NCI-H510A treated with DMSO at 0.1 percent for 48 hours (cell line): Measurements from ENCODE around the gene RBMS3.

ENCODE experiments used
- DNase-seq: peaks from one replicate; lab custom pipeline; 2025; lab: John Stamatoyannopoulos, UW

The RBMS3 gene

DNA sequence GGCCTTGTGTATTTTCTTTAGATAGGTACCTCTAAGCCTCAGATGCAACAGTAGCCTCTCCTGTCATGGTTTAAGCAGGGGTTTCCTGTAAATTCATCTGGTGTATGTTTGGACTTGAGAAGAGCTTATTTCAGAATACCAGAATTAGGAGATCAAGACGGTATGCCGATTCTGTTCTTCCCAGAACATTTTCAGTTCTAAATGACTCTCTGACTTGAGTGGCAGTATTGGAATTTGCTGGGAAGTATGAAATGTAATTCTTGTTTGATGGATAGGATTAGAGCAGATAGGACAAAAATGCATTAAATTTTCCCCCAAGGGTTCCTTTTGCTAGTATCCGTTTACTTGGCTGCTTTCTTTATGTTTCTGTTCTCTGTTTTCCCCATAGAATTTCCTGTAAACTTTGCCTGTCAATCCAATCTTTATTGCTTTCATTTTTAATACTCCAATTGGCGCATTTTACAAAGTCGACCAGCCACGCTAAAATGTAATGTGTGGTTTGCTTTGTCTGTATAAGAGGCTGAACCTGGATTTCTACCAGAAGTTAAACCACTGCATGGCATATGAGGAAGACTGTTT lies 612.2 kb downstream of the RBMS3 start:
- no peak for DNase-seq

DNA sequence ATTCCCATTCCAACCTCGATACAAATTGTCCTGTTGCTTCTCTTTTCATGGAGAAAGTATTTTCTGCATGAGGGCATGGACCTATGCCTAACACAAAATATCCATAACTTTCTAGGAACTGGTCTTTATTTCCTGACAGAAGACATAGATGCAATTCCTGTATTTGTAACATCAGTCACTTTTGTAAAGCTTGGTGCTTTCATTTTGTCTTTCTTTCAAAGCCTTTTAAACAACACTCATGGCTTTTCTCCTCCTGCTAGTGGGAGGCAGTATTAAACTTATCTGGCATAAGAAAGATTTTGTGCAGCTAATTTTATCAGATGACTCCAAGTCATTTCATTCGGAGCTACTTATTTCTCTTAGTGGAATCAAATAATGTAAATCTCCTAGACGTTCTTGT lies 616.0 kb downstream of the RBMS3 start:
- DNase-seq, result no peak

- no peak for DNase-seq
Observed at GRCh38 chr3:29898171-29898965, 617.5 kb downstream of the RBMS3 start.

DNA sequence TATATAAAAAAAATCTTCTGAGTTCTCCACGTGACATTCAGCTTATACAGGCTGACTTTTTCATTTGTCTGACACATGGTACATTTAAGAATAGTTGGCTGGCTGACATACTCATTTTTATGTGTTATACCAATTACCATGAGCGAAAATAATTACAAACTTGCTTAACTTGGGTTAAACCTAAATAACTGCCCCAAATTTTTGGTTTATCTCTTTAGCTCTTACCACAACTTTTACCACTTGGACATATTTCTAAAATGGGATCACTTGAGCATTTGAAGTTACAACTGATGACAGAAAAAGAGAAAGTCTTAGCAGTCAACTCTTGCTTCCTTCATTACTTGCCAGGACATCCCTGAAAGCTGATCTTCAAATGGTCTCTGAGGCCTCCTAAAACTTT lies 618.1 kb downstream of the RBMS3 start:
- DNase-seq, result no peak

GRCh38 chr3:29901097-29901496 lies 620.2 kb downstream of the RBMS3 start:
- DNase-seq, result no peak

DNA sequence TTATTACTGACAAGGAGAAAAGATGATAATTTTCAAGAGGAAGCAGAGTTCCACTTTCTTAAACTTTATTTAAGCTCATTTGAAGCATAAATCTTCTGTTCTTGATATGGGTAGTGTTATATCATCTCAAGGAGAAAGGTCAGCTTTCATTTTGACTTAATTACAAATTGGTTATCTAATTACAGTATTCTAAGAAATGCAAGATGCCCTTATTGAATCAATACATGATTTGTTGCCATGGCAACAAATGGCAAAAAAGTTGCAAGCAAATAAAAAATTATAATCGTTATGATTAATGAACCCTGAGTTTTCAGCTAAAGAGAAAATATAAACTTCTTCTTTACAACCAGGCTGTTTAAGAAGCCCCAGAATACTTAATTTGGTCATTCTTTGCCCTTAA lies 622.7 kb downstream of the RBMS3 start:
- DNase-seq, result no peak

GRCh38 chr3:29906906-29907305 lies 626.0 kb downstream of the RBMS3 start:
- DNase-seq, result no peak

- DNase-seq, result no peak
Observed at GRCh38 chr3:29912600-29913288, 631.9 kb downstream of the RBMS3 start.

DNA sequence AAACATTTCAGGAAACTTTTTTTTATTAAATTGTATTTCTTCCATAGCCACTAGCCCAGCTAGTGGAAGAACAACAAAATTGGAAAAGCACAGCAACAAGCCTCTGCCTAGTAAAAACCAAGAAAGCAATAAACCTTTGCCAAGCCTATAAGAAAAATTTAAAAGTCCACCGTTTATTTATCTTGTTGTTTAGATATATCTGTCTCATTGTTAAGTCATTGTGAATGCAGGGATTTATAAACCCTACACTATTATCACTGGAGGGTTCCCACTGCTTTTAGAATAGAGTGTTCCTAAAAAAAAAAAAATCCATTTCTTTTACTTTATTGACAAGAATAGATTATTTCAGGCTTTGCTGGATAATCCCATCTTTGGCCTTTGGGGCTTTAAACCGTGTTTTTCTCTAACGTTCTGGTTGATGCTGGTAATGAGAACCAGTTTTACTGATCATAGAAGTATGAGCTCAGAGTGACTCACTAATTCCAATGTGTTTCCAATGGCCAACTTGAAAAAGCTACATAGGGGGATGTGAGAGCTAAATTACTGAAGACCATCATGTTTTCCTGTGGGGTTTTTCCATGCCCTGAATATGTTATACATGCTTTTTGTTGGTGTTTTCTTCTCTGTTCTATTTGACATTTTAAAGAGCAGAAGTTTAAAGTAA lies 634.1 kb downstream of the RBMS3 start:
- DNase-seq, result no peak

DNA sequence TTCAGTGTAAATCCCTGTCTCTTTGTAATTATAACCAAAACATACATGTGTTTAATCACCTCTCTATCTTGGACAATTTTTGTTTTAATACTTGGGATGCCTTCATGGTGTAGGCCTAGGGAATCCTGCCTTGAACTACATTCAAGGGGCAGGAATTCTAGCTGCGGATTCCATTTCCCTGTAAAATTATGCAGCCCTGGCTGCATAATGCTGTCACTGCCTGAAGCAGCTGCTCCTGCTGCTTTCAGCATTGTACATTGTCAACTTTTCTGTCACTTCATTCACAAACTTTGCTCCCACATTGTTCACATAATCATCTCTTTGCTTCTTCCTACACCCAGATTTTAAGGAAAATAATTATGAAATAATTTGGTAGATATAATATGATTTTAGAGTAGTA lies 638.7 kb downstream of the RBMS3 start:
- no peak for DNase-seq

DNA sequence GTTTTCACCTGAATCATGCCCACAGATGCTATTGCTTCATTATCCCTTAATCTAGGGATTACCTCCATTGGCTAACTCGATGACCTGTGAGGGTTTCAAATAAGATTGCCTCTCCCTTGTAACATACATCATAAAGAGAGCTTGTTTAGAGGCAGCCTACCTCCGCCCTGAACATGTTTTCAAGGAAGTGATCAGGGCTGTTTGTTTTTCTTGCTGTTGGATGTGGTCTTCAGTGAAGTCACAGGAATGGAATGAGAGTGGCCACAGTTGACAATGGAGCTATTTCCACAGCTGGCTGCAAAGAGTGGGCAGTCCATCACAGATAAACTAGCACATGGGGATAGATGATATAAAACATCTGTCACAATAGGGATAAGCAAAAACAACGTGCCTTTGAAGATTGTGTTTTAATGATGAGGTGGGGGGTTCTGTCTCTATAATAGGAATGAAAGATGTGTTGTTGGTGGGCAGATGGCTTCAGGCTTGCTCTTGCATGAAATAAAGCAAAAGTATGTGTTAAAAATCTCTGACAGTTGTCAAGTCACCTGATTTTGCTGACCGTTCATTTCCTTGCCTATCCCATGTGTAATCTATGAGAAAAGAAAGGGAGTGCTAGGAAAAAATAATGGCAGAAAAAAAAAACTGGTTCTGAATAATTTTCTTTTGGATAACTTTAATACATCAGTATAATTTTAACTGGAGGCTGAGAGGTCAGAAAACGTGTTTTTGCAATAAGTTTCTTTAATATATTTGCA lies 642.3 kb downstream of the RBMS3 start:
- DNase-seq, result no peak

- DNase-seq, result no peak
Observed at GRCh38 chr3:29924783-29925561, 644.1 kb downstream of the RBMS3 start.

DNA sequence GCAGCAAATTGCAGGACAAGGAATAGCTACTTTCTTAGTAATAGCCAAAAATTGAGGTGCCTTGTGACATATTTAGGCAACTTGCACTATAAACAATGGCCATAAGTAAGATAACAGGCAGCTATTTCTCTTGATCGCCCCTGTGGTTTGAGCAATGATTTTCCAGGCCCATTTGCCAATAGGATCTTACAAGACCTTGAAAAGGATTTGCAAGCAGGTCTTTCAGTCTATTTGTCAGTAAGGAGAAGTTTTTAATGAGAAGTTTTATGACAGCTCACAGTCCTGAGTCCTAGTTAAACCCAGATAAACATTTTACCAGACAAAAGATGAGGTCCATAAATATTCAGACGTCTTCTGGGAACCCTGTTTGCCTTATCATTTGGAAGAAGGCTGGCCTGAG lies 645.5 kb downstream of the RBMS3 start:
- no peak for DNase-seq

GRCh38 chr3:29932696-29933325 lies 651.9 kb downstream of the RBMS3 start:
- no peak for DNase-seq

- no peak for DNase-seq
Observed at GRCh38 chr3:29933802-29934490, 653.1 kb downstream of the RBMS3 start.

DNA sequence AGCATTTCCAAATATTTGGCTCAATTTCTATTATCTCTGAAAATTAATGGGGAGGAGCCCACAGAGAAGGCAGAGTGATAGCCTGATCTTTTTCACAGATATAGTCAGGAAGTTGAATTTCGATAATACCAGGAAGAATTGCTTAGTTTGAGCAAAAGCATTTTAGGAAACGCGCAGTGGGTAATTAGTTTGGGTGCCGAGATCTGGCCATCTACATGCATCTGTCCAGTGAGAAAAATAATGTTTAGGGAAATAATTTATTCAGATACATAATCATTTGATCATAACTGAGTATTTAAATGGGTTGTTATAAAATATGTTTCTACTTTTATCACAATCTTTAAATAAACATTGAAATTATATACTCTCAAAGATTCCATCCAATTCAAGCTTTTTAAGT lies 653.9 kb downstream of the RBMS3 start:
- DNase-seq, result no peak

DNA sequence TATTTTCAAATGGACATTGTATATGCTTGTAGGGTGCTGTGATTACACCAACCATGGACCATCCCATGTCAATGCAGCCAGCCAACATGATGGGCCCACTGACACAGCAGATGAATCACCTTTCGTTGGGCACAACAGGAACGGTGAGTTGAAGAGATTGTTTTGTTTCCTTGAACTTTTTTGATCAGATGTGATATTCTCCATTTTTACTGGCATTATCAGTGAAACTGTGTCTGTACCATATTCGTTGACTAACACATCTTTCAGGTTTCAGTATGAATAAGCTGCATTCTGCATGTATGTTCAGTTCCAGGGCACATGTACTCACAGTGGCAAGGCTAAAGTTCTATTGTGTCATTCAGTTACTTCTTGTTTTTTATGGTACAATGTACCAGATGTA lies 655.2 kb downstream of the RBMS3 start:
- no peak for DNase-seq

DNA sequence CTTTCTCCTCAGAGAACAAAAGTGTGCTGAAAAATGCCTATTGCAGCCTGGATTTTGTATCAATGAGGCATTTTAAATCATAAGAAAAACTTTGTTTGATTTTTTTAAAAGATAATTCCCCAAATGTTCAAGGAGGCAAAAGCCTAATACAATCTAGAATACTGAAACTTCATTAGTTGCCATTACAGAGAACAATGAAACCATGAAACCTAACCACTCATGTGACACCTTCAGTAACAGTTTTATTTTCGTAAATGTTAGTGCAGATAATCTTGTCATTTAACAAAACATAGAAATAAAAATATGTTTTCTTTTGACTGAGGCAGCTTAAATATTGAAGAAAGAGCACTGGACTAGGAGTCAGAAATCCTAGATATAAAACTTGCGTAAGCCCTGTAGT lies 655.9 kb downstream of the RBMS3 start:
- DNase-seq, result no peak

DNA sequence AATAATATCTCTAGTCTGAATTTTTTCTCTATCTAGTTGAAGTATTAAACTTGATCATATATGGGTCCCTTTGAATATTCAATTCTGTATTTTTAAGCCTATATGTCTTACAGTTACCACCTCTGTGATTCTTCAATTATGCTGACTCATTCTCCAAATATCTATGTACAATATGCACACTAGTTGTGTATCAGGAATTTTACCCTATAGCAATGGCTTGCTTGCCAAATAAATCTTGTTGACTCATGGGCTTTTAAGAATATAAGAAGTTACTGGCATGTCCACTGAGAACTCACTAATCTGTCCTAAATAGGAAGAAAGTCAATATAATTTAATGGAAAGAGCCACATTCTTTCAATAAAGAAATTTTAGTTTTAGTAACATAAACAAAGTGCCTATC lies 656.3 kb downstream of the RBMS3 start:
- no peak for DNase-seq

DNA sequence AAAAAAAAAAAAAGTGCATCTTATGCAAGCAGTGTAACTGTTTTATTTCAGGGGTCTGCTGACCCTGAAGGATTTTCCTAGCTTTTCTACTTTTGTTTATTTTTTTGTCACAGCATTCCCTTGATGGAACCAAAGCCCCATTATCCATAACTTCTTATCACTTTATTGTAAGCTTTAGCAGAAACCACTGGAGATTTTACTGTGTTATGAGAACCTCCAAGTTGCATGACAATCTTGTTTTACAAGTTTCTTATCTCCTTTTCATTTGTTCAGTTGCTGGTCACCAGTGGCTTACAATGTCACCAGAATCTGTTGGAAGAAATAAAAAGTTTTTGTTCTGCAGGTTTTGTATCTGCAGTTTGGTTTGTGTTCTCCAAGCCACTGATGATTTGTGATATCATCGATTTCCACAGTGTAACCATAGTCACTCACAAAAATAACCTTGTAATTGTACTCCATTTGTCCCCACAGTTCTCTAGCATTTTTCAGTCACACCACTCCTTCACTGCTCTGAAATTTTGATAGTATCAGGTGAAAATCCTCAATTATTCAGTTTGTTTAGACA lies 660.0 kb downstream of the RBMS3 start:
- no peak for DNase-seq
